ENCODE results near the gene VWF. TPM values are rescaled to one million over a fixed set of nuclear protein-coding genes. Genes with fewer than 3 reads are reported as not detected.

VWF gene
- polyA plus RNA-seq, 1 donor (not counting 4 experiments of a cell fraction or from before 2014, with no cell fraction given): 0.01 TPM

- dilution Hi-C loops (cut with MboI; ENCODE audit: extremely low pct_ligation_motif_present, low sequenced_read_pairs): no loop called here
- H4K20me1 ChIP-seq (ENCODE audit: control insufficient read depth, extremely low read depth, insufficient read depth, low read length): no peaks in the 10 kb centered on the region
Observed at GRCh38 chr12:5972387-5972786, 152.1 kb downstream of the VWF start.

GRCh38 chr12:5971194-5971850, 153.1 kb downstream of the VWF start:
- peaks cover 5% of the 10 kb centered on the region for H3K27me3 ChIP-seq (ENCODE audit: control insufficient read depth, extremely low read depth, insufficient read depth, low read length)
- no peak overlapping the region for H3K4me3 ChIP-seq (ENCODE audit: control insufficient read depth in 2 of 3, extremely low read depth in 1 of 3, insufficient read depth in 2 of 3, low read depth in 1 of 3, low read length in 3 of 3)
- FAIRE-seq (no peak), DNase-seq (ENCODE audit: low read depth, low spot score) (no peak)
- H3K27ac ChIP-seq (ENCODE audit: control insufficient read depth, insufficient read depth, low read length): no peak overlapping the region
- H4K20me1 ChIP-seq (ENCODE audit: control insufficient read depth, extremely low read depth, insufficient read depth, low read length): no peaks in the 10 kb centered on the region
- TF ChIP-seq CTCF (optimal IDR thresholded peaks at IDR 0.05 in 1 of 3, IDR thresholded peaks at IDR 0.05 in 1 of 3, conservative IDR thresholded peaks at IDR 0.05 in 1 of 3; ENCODE audit: extremely low read depth in 1 of 3, insufficient read depth in 2 of 3, low read length in 3 of 3): no peak
- TF ChIP-seq EZH2 (IDR thresholded peaks at IDR 0.05; ENCODE audit: low read length): no peak
- H3K4me1 ChIP-seq (ENCODE audit: control insufficient read depth, extremely low read depth, insufficient read depth, low read length): no peaks in the 10 kb centered on the region
- H3K9me1 ChIP-seq (ENCODE audit: control insufficient read depth, extremely low read depth, insufficient read depth, low read length): no peaks in the 10 kb centered on the region
- dilution Hi-C loops (cut with MboI; ENCODE audit: extremely low pct_ligation_motif_present, low sequenced_read_pairs): no loop called here
- H2AFZ ChIP-seq (ENCODE audit: control insufficient read depth, low read length): no peak overlapping the region
- no peaks in the 10 kb centered on the region for H3K9me3 ChIP-seq (ENCODE audit: control insufficient read depth, low read depth, low read length)
- no peak overlapping the region for H3K4me2 ChIP-seq (ENCODE audit: control insufficient read depth, extremely low read depth, insufficient read depth, low read depth, low read length)
- H3K79me2 ChIP-seq (ENCODE audit: control insufficient read depth, insufficient read depth, low read length): no peaks in the 10 kb centered on the region
- H3K36me3 ChIP-seq (ENCODE audit: control insufficient read depth in 2 of 2, extremely low read depth in 1 of 2, insufficient read depth in 2 of 2, low read length in 2 of 2): no peaks in the 10 kb centered on the region
- H3K9ac ChIP-seq (ENCODE audit: control insufficient read depth, extremely low read depth, insufficient read depth, low read length): no peak overlapping the region

More at GRCh38 chr12:5972387-5972786, 152.1 kb downstream of the VWF start:
- H3K27me3 ChIP-seq (ENCODE audit: control insufficient read depth, extremely low read depth, insufficient read depth, low read length): peaks cover 5% of the 10 kb centered on the region
- H3K9ac ChIP-seq (ENCODE audit: control insufficient read depth, extremely low read depth, insufficient read depth, low read length): no peak overlapping the region
- DNase-seq (ENCODE audit: low read depth, low spot score) (no peak), FAIRE-seq (no peak)
- no peak overlapping the region for H3K4me3 ChIP-seq (ENCODE audit: control insufficient read depth in 2 of 3, extremely low read depth in 1 of 3, insufficient read depth in 2 of 3, low read depth in 1 of 3, low read length in 3 of 3)
- no peaks in the 10 kb centered on the region for H3K79me2 ChIP-seq (ENCODE audit: control insufficient read depth, insufficient read depth, low read length)
- H3K27ac ChIP-seq (ENCODE audit: control insufficient read depth, insufficient read depth, low read length): no peak overlapping the region
- TF ChIP-seq CTCF (optimal IDR thresholded peaks at IDR 0.05 in 1 of 3, IDR thresholded peaks at IDR 0.05 in 1 of 3, conservative IDR thresholded peaks at IDR 0.05 in 1 of 3; ENCODE audit: extremely low read depth in 1 of 3, insufficient read depth in 2 of 3, low read length in 3 of 3): no peak
- TF ChIP-seq EZH2 (IDR thresholded peaks at IDR 0.05; ENCODE audit: low read length): no peak
- no peaks in the 10 kb centered on the region for H3K9me1 ChIP-seq (ENCODE audit: control insufficient read depth, extremely low read depth, insufficient read depth, low read length)
- no peak overlapping the region for H2AFZ ChIP-seq (ENCODE audit: control insufficient read depth, low read length)
- no peaks in the 10 kb centered on the region for H3K36me3 ChIP-seq (ENCODE audit: control insufficient read depth in 2 of 2, extremely low read depth in 1 of 2, insufficient read depth in 2 of 2, low read length in 2 of 2)
- H3K4me1 ChIP-seq (ENCODE audit: control insufficient read depth, extremely low read depth, insufficient read depth, low read length): no peaks in the 10 kb centered on the region
- no peaks in the 10 kb centered on the region for H3K9me3 ChIP-seq (ENCODE audit: control insufficient read depth, low read depth, low read length)
- no peak overlapping the region for H3K4me2 ChIP-seq (ENCODE audit: control insufficient read depth, extremely low read depth, insufficient read depth, low read depth, low read length)
